ENCODE measurements around the gene CASR. TPM values are rescaled to one million over a fixed set of nuclear protein-coding genes. Genes with fewer than 3 reads are reported as not detected.

The CASR gene
- total RNA-seq, 1 donor from 2014 or later: not detected

DNA sequence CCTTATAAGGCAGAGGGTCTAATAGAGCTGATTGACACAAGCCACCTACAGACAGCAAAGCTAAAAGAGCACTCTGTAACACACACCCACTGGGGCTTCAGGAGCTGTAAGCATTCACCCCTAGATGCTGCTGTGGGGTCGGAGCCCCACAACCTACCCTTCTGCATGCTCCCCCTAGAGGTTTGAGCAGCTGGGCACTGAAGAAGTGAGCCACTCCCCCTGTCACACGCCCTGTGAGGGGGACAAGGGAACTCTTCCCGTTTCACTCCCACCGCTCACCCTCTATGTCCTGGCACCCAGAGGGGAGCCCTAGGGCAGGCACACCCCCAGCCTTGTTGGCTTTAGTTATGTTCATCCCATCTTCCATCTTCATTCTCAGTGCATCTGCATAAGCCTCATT, 132.2 kb downstream of the CASR start:
- Mint-ChIP-seq H3K9me3 (peaks cover 14% of the 10 kb centered on the region), H3K27me3 (ENCODE audit: low read depth) (peaks cover 6% of the 10 kb centered on the region), H3K36me3 (ENCODE audit: low read depth) (peaks cover 4% of the 10 kb centered on the region), H3K4me1 (no peaks in the 10 kb centered on the region), H3K27ac (ENCODE audit: unreplicated experiment) (no peak overlapping the region), H3K4me3 (no peak overlapping the region)
- no peak for DNase-seq (ENCODE audit: low read depth, low spot score)
- TF ChIP-seq, protein P1, sequence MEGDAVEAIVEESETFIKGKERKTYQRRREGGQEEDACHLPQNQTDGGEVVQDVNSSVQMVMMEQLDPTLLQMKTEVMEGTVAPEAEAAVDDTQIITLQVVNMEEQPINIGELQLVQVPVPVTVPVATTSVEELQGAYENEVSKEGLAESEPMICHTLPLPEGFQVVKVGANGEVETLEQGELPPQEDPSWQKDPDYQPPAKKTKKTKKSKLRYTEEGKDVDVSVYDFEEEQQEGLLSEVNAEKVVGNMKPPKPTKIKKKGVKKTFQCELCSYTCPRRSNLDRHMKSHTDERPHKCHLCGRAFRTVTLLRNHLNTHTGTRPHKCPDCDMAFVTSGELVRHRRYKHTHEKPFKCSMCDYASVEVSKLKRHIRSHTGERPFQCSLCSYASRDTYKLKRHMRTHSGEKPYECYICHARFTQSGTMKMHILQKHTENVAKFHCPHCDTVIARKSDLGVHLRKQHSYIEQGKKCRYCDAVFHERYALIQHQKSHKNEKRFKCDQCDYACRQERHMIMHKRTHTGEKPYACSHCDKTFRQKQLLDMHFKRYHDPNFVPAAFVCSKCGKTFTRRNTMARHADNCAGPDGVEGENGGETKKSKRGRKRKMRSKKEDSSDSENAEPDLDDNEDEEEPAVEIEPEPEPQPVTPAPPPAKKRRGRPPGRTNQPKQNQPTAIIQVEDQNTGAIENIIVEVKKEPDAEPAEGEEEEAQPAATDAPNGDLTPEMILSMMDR (conservative IDR thresholded peaks at IDR 0.05): no peak

DNA sequence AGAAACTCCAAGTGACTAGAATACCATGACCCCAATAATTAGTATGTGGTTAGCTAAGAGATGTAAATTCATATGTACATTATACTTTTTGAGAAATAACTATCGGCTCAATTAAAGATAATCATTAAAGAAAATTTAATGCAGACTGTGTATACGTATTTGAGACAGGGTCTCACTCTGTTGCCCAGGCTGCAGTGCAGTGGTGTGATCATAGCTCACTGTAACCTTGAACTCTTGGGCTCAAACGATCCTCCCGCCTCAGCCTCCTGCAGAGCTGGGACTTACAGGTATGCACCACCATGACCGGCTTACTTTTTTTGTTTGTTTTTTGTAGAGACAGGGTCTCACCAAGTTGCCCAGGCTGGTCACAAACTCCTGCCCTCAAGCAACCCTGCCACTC, 132.9 kb downstream of the CASR start:
- Mint-ChIP-seq H3K9me3 (peaks cover 16% of the 10 kb centered on the region), H3K27me3 (ENCODE audit: low read depth) (peaks cover 6% of the 10 kb centered on the region), H3K36me3 (ENCODE audit: low read depth) (peaks cover 4% of the 10 kb centered on the region), H3K27ac (ENCODE audit: unreplicated experiment) (no peak overlapping the region), H3K4me1 (no peaks in the 10 kb centered on the region), H3K4me3 (no peak overlapping the region)
- TF ChIP-seq, protein P1 (conservative IDR thresholded peaks at IDR 0.05): no peak
- DNase-seq (ENCODE audit: low read depth, low spot score): no peak

DNA sequence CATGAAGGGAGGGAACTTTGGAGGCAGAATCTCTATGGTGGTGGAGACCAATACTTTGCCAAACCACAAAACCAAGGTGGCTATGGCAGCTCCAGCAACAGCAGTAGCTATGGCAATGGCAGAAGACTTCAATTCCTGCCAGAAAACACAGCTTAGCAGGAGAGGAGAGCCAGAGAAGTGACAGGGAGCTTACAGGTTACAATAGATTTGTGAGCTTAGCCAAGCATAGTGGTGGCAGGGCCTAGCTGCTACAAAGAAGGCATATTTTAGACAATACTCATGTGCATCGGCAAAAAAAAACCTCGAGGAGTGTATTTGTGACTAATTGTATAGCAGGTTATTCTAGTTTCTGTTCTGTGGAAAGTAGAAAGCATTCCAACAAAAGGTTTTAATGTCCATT, 135.2 kb downstream of the CASR start:
- Mint-ChIP-seq H3K9me3 (peaks cover 17% of the 10 kb centered on the region), H3K4me1 (no peaks in the 10 kb centered on the region), H3K36me3 (ENCODE audit: low read depth) (peaks cover 4% of the 10 kb centered on the region), H3K27ac (ENCODE audit: unreplicated experiment) (no peak overlapping the region), H3K4me3 (no peak overlapping the region), H3K27me3 (ENCODE audit: low read depth) (peaks cover 6% of the 10 kb centered on the region)
- DNase-seq (ENCODE audit: low read depth, low spot score): no peak
- TF ChIP-seq, protein P1 (conservative IDR thresholded peaks at IDR 0.05): no peak

DNA sequence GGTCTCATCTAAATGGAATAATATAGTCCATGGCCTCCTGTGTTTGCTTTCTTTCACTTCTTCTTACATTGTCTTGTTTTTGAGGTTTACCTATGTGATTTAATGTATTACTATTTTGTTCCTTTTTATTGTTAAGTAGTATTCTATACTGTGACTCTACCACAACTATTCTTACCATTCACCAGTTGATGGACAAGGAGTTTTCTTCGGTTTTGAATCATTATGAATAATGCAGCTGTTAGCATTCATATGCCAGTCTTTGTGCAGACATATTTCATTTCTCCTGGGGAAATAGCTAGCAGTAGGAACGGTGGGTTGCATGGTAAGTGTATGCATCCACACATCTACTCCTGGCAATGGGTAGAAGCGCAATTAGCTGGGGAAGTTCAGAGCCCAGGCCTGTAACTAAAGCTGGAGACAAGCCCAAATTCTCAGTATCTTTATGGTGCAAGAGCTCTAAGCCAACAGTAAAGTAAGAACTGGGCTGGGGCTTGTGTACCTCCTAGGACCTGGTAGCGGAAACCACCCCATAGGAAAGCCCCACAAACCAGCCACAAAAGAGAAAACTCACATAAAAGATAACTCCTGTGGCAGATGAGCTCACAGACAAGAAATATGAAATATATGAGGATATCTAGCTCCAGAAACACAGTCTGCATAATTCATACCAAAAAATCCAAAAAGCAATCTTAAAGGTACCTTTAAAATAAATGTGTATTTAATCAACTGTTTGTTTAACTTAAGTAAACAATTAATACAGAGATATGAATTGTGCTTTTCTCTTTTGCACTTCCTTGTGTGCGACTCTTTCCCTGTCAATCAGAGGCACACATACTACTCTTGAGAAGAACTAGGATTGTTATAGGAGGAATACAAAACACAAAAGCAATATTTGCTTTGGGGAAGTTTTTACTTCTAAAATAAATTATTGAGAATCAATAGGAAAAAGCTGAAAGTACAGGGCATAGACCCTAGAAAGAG, 138.9 kb downstream of the CASR start:
- H3K36me3 Mint-ChIP-seq (ENCODE audit: low read depth): peaks cover 4% of the 10 kb centered on the region
- TF ChIP-seq, protein P1 (conservative IDR thresholded peaks at IDR 0.05): no peak
- no peak overlapping the region for H3K4me3 Mint-ChIP-seq
- no peak for DNase-seq (ENCODE audit: low read depth, low spot score)
- H3K27ac Mint-ChIP-seq (ENCODE audit: unreplicated experiment): no peak overlapping the region
- H3K9me3 Mint-ChIP-seq: peaks cover 17% of the 10 kb centered on the region
- H3K27me3 Mint-ChIP-seq (ENCODE audit: low read depth): peaks cover 4% of the 10 kb centered on the region
- H3K4me1 Mint-ChIP-seq: no peaks in the 10 kb centered on the region

DNA sequence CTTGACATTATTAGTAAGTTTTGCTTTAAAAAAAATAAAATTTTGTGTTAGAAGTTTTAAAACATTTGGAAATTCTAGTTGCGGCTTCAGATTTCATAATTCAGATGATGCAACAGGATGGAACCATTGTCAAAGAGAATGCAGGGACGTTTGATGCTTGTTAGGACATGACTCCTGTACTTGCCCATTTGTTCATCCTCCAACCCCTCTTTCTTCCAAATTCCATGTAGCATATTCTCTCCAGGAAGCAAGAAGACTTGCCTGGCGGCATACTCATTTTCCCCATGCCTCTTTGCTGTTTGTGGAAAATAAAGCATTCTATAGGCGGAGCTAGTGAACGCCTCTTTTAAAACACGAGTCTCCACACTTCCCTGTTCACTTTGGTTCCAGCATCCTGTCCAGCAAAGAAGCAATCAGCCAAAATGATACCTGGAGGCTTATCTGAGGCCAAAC, 141.4 kb downstream of the CASR start, which contains the start of gene CSTA:
Gene CSTA, plus strand, starts transcription at position 378 of the 453 bp plus-strand sequence. Its CDS starts 45 bp downstream, at position 423.
- Mint-ChIP-seq H3K36me3 (ENCODE audit: low read depth) (no peaks in the 10 kb centered on the region), H3K27ac (ENCODE audit: unreplicated experiment) (no peak within 1 kb of the TSS), H3K4me1 (no peaks in the 10 kb centered on the region), H3K27me3 (ENCODE audit: low read depth) (no peaks in the 10 kb centered on the region), H3K4me3 (no peak within 1 kb of the TSS), H3K9me3 (peaks cover 7% of the 10 kb centered on the region)
- DNase-seq (ENCODE audit: low read depth, low spot score): no peak
- TF ChIP-seq, protein P1 (conservative IDR thresholded peaks at IDR 0.05): no peak

Data from neural crest cell (in vitro differentiated cells).